Caco-2 (cell line): ENCODE data around the gene PTGES2. TPM values are rescaled to one million over a fixed set of nuclear protein-coding genes. Genes with fewer than 3 reads are reported as not detected.

Source experiments
- BruUV-seq: library from RNA; stranded (reverse); fragments of 400-500 nt; replicated peaks from 2 replicates; lab custom pipeline; 2021; lab: Mats Ljungman, UMichigan
- CTCF ChIA-PET: fragments of 300-600 bp; sonication (Branson Sonifier 250); formaldehyde crosslinking; loops from one replicate; lab custom pipeline; 2022; ENCODE audit warnings: antibody characterized with exemption; lab: Charles Lee
- POLR2A ChIA-PET: fragments of 300-600 bp; sonication (Branson Sonifier 250); formaldehyde crosslinking; loops from one replicate; lab custom pipeline; 2022; ENCODE audit warnings: antibody characterized with exemption; lab: Charles Lee
- DNase-seq, 2 experiments: peaks; one replicate each; pipeline versions ENCODE4 v3.0.0 to v3.0.0-alpha.2; 2020 to 2022
- H3K27me3 ChIP-seq: replicated peaks from 2 replicates; pipeline ENCODE4 v1.6.0; 2011; ENCODE audit warnings: low read length; ENCODE audit not compliant: control insufficient read depth, insufficient read depth
- H3K36me3 ChIP-seq: 2 replicates; pipeline ENCODE4 v1.5.1; 2011; ENCODE audit warnings: low read length; ENCODE audit not compliant: control insufficient read depth, insufficient read depth
- H3K4me1 ChIP-seq: fragments of 250-450 bp; sonication (Bioruptor Pico); 2 replicates; pipeline ENCODE4 v1.5.1; 2020; ENCODE audit warnings: mild to moderate bottlenecking
- H3K4me3 ChIP-seq: 2 replicates; pipeline ENCODE4 v1.5.1; 2011; ENCODE audit warnings: low read depth, mild to moderate bottlenecking, control low read depth, low read length
- H3K9me3 ChIP-seq: fragments of 250-450 bp; sonication (Bioruptor Pico); 2 replicates; pipeline ENCODE4 v1.5.1; 2020; ENCODE audit warnings: mild to moderate bottlenecking, moderate library complexity
- H3K27ac Mint-ChIP-seq: one replicate; pipeline ENCODE4 v1.8.0; 2022; ENCODE audit warnings: mixed read lengths; ENCODE audit not compliant: unreplicated experiment
- H3K27me3 Mint-ChIP-seq: one replicate; pipeline ENCODE4 v1.8.0; 2022; ENCODE audit warnings: mixed read lengths; ENCODE audit not compliant: insufficient read depth, unreplicated experiment
- H3K36me3 Mint-ChIP-seq: one replicate; pipeline ENCODE4 v1.8.0; 2022; ENCODE audit warnings: mild to moderate bottlenecking, mixed read lengths; ENCODE audit not compliant: insufficient read depth, unreplicated experiment
- H3K4me1 Mint-ChIP-seq: one replicate; pipeline ENCODE4 v1.8.0; 2022; ENCODE audit warnings: low read depth, mixed read lengths; ENCODE audit not compliant: unreplicated experiment
- H3K4me3 Mint-ChIP-seq: one replicate; pipeline ENCODE4 v1.8.0; 2022; ENCODE audit warnings: mild to moderate bottlenecking, moderate library complexity, mixed read lengths; ENCODE audit not compliant: unreplicated experiment
- H3K9me3 Mint-ChIP-seq: one replicate; pipeline ENCODE4 v1.8.0; 2022; ENCODE audit warnings: mixed read lengths; ENCODE audit not compliant: unreplicated experiment
- CTCF ChIP-seq, 2 experiments: fragments of 200-600 bp in 1 of 2; IDR thresholded peaks; 1 replicate in 1 of 2; 2 replicates in 1 of 2; pipeline versions ENCODE4 v1.5.1 to v1.8.0; 2011 to 2022; ENCODE audit warnings: antibody characterized with exemption in 1 of 2, control low read depth in 1 of 2, inconsistent platforms in 1 of 2, low read depth in 1 of 2, low read length in 1 of 2, mild to moderate bottlenecking in 1 of 2, moderate library complexity in 1 of 2; ENCODE audit not compliant: insufficient read depth in 1 of 2, severe bottlenecking in 1 of 2, unreplicated experiment in 1 of 2
- intact Hi-C: fragments of 100-400 bp; cut with micrococcal nuclease; formaldehyde crosslinking; loops from one replicate; pipeline ENCODE4 v1.10.0; 2022; ENCODE audit not compliant: unreplicated experiment
- total RNA-seq: library from RNA; stranded (reverse); gene quantifications from 2 replicates; pipeline ENCODE4 v1.2.3, GENCODE V29; 2022

The PTGES2 gene
- total RNA-seq, 1 experiment from 2014 or later = 123 TPM

DNA sequence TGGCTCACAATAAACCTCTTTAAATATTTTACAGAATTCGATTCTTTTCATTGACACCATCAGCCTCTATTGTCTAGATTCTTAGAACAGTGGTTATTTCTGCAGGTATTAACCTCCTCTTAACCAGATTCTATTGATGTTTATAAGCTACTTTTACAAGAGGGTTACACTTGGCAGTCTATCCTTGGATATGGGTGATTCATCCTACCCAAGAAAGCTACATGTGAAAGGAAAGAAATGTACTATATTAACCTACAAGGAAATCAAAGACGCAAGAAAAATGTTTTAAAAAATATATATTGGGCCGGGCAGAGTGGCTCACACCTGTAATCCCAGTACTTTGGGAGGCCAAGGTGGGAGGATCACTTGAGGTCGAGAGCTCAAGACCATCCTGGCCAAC lies 42.8 kb downstream of the PTGES2 start:
- Histone ChIP-seq H3K4me3 (no peak overlapping the region), H3K36me3 (no peaks in the 10 kb centered on the region), H3K9me3 (no peaks in the 10 kb centered on the region), H3K4me1 (peaks cover 9% of the 10 kb centered on the region), H3K27me3 (no peaks in the 10 kb centered on the region)
- peaks cover 9% of the 10 kb centered on the region for H3K4me1 Mint-ChIP-seq
- intact Hi-C loops = no loop called here
- H3K27me3 Mint-ChIP-seq = no peaks in the 10 kb centered on the region
- DNase-seq = no peak
- H3K36me3 Mint-ChIP-seq = no peaks in the 10 kb centered on the region
- H3K9me3 Mint-ChIP-seq = no peaks in the 10 kb centered on the region
- TF ChIP-seq CTCF (IDR thresholded peaks at IDR 0.05; ENCODE audit: insufficient read depth in 1 of 2, low read depth in 1 of 2, low read length in 1 of 2, severe bottlenecking in 1 of 2, unreplicated experiment in 1 of 2) = no peak
- ChIA-PET CTCF (no interaction called here), POLR2A (no interaction called here)
- H3K4me3 Mint-ChIP-seq = no peak overlapping the region
- H3K27ac Mint-ChIP-seq = no peak overlapping the region
- BruUV-seq = no TSS peak

DNA sequence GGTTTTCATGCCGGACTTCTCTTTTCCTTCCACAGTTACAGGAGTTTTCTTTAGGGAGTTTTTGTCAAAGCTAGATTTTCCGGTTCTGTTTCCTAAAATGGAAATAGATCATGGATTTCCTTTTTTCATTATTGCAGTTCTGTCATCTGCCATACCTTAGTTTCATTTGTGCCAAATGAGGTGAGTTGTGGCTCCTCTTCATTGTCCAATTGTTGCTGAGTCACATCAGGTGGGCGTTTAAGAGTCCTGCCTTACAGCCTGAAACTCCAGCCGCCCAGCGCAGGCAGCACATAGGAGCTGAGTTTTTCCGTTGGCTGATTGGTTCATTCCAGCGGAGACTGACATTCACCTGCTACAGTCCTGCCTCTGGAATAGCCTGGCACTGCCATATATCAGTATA lies 45.4 kb downstream of the PTGES2 start:
- Histone ChIP-seq H3K36me3 (no peaks in the 10 kb centered on the region), H3K27me3 (no peaks in the 10 kb centered on the region), H3K9me3 (no peaks in the 10 kb centered on the region), H3K4me3 (no peak overlapping the region), H3K4me1 (peaks cover 29% of the 10 kb centered on the region)
- POLR2A ChIA-PET = no interaction called here
- Mint-ChIP-seq H3K36me3 (peaks cover 7% of the 10 kb centered on the region), H3K4me3 (no peak overlapping the region), H3K27ac (no peak overlapping the region), H3K9me3 (no peaks in the 10 kb centered on the region), H3K27me3 (no peaks in the 10 kb centered on the region), H3K4me1 (peaks cover 30% of the 10 kb centered on the region)
- no TSS peak for BruUV-seq
- DNase-seq = no peak
- no peak for TF ChIP-seq CTCF (IDR thresholded peaks at IDR 0.05; ENCODE audit: insufficient read depth in 1 of 2, low read depth in 1 of 2, low read length in 1 of 2, severe bottlenecking in 1 of 2, unreplicated experiment in 1 of 2)
- intact Hi-C loops = no loop called here
- CTCF ChIA-PET = interaction anchor here (0.7 kb wide), 1 partner anchor 156 kb away, joined by 4 read pairs; no protein-coding TSS in a partner anchor

DNA sequence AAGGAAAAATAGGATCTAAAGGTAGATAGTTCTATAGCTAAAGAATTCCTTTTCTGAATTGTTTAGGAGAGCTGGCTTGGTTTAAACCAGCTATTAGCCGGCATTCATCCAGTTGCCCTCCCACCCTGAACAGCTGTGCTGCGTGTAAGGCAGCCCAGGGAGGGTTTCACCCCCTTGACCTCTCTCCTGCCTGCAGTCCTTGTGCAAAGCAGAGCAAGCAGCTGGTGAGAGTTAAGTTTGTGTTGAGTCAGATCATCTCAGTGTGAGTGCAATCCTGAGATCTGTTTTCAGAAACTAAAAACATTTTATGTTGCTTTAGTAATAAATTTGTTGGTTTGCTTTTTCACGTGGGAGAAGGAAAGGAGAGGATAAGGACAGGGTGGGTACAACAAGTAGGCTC lies 46.5 kb downstream of the PTGES2 start:
- Histone ChIP-seq H3K4me1 (peaks cover 35% of the 10 kb centered on the region), H3K27me3 (no peaks in the 10 kb centered on the region), H3K36me3 (no peaks in the 10 kb centered on the region), H3K4me3 (no peak overlapping the region), H3K9me3 (no peaks in the 10 kb centered on the region)
- no peaks in the 10 kb centered on the region for H3K9me3 Mint-ChIP-seq
- no peaks in the 10 kb centered on the region for H3K27me3 Mint-ChIP-seq
- intact Hi-C loops = no loop called here
- DNase-seq = no peak
- no TSS peak for BruUV-seq
- ChIA-PET POLR2A (no interaction called here), CTCF (interaction anchor here (1.5 kb wide), 1 partner anchor 37 kb away, joined by 3 read pairs; no protein-coding TSS in a partner anchor)
- no peak for TF ChIP-seq CTCF (IDR thresholded peaks at IDR 0.05; ENCODE audit: insufficient read depth in 1 of 2, low read depth in 1 of 2, low read length in 1 of 2, severe bottlenecking in 1 of 2, unreplicated experiment in 1 of 2)
- H3K27ac Mint-ChIP-seq = peak overlapping the region; percentile 27
- H3K4me1 Mint-ChIP-seq = peaks cover 34% of the 10 kb centered on the region
- H3K4me3 Mint-ChIP-seq = no peak overlapping the region
- peaks cover 12% of the 10 kb centered on the region for H3K36me3 Mint-ChIP-seq
